ENCODE results near the gene RMRP. TPM values are rescaled to one million over a fixed set of nuclear protein-coding genes. Genes with fewer than 3 reads are reported as not detected.

The RMRP gene
- total and polyA plus RNA-seq, 9 of the 15 experiments (the other 6 are each of a cell fraction or from before 2014, with no cell fraction given) = 75.7 to 89,974 (median 13,378) TPM; not detected in 3

DNA sequence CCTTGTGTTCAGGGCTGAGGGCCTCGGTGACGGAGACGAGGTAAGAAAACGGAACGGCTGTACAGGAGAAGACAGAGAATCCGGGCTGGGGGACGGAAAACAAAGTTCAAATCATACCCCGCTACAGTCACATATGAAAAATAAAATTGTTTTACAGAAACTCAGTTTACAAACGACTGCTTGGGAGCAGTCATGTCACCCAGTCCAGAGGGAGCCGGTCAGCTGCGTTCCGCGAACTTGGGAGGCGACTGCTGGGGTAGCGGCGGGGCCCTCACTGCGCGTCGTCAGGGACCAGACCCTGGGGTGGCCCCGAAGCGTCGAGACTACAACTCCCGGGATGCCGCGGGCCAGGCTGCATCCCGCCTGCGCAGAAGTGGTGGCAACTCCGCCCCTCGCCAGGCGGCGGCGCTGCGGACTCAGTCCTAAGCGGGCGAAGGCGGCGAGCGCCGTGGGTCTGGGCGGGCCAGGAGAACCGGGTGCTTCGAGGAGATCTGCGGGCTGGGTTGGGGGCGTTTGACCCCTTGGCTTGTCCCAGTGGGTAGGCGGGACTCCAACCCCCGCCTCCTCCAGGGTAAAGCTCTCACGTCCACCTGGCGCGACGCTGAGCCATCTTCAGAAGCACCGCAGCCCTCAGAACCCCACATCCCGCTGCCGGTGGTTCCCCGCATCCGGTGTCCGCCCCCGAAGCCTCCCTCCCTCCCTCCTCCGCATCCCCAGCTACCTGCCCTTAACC lies 11.1 kb downstream of the RMRP start (continued):
- TF ChIP-seq, protein P1, sequence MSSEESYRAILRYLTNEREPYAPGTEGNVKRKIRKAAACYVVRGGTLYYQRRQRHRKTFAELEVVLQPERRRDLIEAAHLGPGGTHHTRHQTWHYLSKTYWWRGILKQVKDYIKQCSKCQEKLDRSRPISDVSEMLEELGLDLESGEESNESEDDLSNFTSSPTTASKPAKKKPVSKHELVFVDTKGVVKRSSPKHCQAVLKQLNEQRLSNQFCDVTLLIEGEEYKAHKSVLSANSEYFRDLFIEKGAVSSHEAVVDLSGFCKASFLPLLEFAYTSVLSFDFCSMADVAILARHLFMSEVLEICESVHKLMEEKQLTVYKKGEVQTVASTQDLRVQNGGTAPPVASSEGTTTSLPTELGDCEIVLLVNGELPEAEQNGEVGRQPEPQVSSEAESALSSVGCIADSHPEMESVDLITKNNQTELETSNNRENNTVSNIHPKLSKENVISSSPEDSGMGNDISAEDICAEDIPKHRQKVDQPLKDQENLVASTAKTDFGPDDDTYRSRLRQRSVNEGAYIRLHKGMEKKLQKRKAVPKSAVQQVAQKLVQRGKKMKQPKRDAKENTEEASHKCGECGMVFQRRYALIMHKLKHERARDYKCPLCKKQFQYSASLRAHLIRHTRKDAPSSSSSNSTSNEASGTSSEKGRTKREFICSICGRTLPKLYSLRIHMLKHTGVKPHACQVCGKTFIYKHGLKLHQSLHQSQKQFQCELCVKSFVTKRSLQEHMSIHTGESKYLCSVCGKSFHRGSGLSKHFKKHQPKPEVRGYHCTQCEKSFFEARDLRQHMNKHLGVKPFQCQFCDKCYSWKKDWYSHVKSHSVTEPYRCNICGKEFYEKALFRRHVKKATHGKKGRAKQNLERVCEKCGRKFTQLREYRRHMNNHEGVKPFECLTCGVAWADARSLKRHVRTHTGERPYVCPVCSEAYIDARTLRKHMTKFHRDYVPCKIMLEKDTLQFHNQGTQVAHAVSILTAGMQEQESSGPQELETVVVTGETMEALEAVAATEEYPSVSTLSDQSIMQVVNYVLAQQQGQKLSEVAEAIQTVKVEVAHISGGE (CRISPR knock-in tag; IDR thresholded peaks at IDR 0.05) = peak in 2 of 3 experiments; percentile 72 to 95; a peak in 4 of 6 replicates
- TF ChIP-seq TAF1 (IDR thresholded peaks at IDR 0.05; ENCODE audit: control insufficient read depth, extremely low read depth, insufficient read depth, low read length, severe bottlenecking) (peak; percentile 31), CBFB (CRISPR knock-in tag; IDR thresholded peaks at IDR 0.05) (no peak), FOXM1 (IDR thresholded peaks at IDR 0.05; ENCODE audit: low read depth) (0 out of 2 replicates have a peak, but pooled peaks have one; percentile 24), FOXM1 (CRISPR knock-in tag; IDR thresholded peaks at IDR 0.05; ENCODE audit: low read depth) (no peak), MYC (IDR thresholded peaks at IDR 0.05; ENCODE audit: low read depth, low read length) (peak; percentile 25; the same call in 1 of the 2 replicates), MYC (CRISPR knock-in tag; IDR thresholded peaks at IDR 0.05; ENCODE audit: borderline replicate concordance, low read depth) (no peak), YY1 (IDR thresholded peaks at IDR 0.05; ENCODE audit: borderline replicate concordance in 1 of 3, control insufficient read depth in 1 of 3, extremely low read depth in 1 of 3, insufficient read depth in 3 of 3, insufficient read length in 1 of 3, insufficient replicate concordance in 2 of 3, low read depth in 1 of 3, low read length in 2 of 3) (peak in 2 of 3 experiments; percentile 5 to 22), RBBP5 (IDR thresholded peaks at IDR 0.05; ENCODE audit: borderline replicate concordance, insufficient read depth, low read length, poor library complexity, severe bottlenecking) (no peak), PCBP1 (IDR thresholded peaks at IDR 0.05; ENCODE audit: low read depth, low read length, poor library complexity, severe bottlenecking) (peak; percentile 53), EGR1 (conservative IDR thresholded peaks at IDR 0.05) (peak; percentile 88), ARID1B (IDR thresholded peaks at IDR 0.05) (no peak; the same call in 1 of the 2 replicates), HDAC3 (IDR thresholded peaks at IDR 0.05; ENCODE audit: borderline replicate concordance, partially characterized antibody) (no peak)
- TF ChIP-seq, protein P2, sequence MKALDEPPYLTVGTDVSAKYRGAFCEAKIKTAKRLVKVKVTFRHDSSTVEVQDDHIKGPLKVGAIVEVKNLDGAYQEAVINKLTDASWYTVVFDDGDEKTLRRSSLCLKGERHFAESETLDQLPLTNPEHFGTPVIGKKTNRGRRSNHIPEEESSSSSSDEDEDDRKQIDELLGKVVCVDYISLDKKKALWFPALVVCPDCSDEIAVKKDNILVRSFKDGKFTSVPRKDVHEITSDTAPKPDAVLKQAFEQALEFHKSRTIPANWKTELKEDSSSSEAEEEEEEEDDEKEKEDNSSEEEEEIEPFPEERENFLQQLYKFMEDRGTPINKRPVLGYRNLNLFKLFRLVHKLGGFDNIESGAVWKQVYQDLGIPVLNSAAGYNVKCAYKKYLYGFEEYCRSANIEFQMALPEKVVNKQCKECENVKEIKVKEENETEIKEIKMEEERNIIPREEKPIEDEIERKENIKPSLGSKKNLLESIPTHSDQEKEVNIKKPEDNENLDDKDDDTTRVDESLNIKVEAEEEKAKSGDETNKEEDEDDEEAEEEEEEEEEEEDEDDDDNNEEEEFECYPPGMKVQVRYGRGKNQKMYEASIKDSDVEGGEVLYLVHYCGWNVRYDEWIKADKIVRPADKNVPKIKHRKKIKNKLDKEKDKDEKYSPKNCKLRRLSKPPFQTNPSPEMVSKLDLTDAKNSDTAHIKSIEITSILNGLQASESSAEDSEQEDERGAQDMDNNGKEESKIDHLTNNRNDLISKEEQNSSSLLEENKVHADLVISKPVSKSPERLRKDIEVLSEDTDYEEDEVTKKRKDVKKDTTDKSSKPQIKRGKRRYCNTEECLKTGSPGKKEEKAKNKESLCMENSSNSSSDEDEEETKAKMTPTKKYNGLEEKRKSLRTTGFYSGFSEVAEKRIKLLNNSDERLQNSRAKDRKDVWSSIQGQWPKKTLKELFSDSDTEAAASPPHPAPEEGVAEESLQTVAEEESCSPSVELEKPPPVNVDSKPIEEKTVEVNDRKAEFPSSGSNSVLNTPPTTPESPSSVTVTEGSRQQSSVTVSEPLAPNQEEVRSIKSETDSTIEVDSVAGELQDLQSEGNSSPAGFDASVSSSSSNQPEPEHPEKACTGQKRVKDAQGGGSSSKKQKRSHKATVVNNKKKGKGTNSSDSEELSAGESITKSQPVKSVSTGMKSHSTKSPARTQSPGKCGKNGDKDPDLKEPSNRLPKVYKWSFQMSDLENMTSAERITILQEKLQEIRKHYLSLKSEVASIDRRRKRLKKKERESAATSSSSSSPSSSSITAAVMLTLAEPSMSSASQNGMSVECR (CRISPR knock-in tag; IDR thresholded peaks at IDR 0.05) = 0 out of 2 replicates have a peak, but pooled peaks have one; percentile 48
